IMR-90 (cell line): ENCODE data around the gene LMX1A. TPM values are rescaled to one million over a fixed set of nuclear protein-coding genes. Genes with fewer than 3 reads are reported as not detected.

Experiments used
- ATAC-seq: fragments of 200-7000 bp; cut with Tn5 transposase; 2 replicates; pipeline ENCODE4 v1.9.1; 2020; ENCODE audit warnings: low read depth, mild to moderate bottlenecking, moderate library complexity
- BruUV-seq: library from RNA; stranded (reverse); fragments of 400-500 nt; replicated peaks from 2 replicates; lab custom pipeline; 2021; lab: Mats Ljungman, UMichigan
- CTCF ChIA-PET: fragments of 300-600 bp; formaldehyde crosslinking; extraction: SDS; loops from one replicate; lab custom pipeline; 2021; ENCODE audit warnings: antibody characterized with exemption; lab: Yijun Ruan, JAX
- POLR2A ChIA-PET: fragments of 300-600 bp; sonication (Branson Sonifier 250); formaldehyde crosslinking; loops from one replicate; lab custom pipeline; 2022; ENCODE audit warnings: antibody characterized with exemption; ENCODE audit not compliant: unreplicated experiment; lab: Charles Lee
- DNase-seq: peaks from one replicate; pipeline ENCODE4 v3.0.0; 2013
- H2AFZ ChIP-seq: replicated peaks from 2 replicates; pipeline ENCODE3; 2013; ENCODE audit warnings: low read length, mild to moderate bottlenecking; ENCODE audit not compliant: poor library complexity
- H2AK5ac ChIP-seq: 2 replicates; pipeline ENCODE4 v1.6.1; 2013; ENCODE audit warnings: low read depth, low read length, inconsistent platforms
- H2AK9ac ChIP-seq: replicated peaks from 2 replicates; pipeline ENCODE3; 2013; ENCODE audit warnings: mild to moderate bottlenecking, low read depth, low read length, moderate library complexity; ENCODE audit not compliant: poor library complexity
- H2BK120ac ChIP-seq: 2 replicates; pipeline ENCODE4 v1.6.1; 2013; ENCODE audit warnings: low read depth, low read length, inconsistent platforms
- H2BK15ac ChIP-seq: 3 replicates; pipeline ENCODE4 v1.6.1; 2013; ENCODE audit warnings: low read depth, low read length, inconsistent platforms
- H2BK20ac ChIP-seq: 2 replicates; pipeline ENCODE4 v1.6.1; 2013; ENCODE audit warnings: low read depth, mild to moderate bottlenecking, inconsistent platforms, low read length, moderate library complexity
- H2BK5ac ChIP-seq: 2 replicates; pipeline ENCODE4 v1.6.1; 2013; ENCODE audit warnings: mild to moderate bottlenecking, low read depth, low read length, inconsistent platforms; ENCODE audit not compliant: poor library complexity, severe bottlenecking
- H3K14ac ChIP-seq: replicated peaks from 2 replicates; pipeline ENCODE4 v1.6.1; 2013; ENCODE audit warnings: low read depth, low read length, inconsistent platforms
- H3K18ac ChIP-seq: 2 replicates; pipeline ENCODE4 v1.6.1; 2013; ENCODE audit warnings: low read depth, low read length, control low read depth
- H3K23ac ChIP-seq: 2 replicates; pipeline ENCODE4 v1.6.1; 2013; ENCODE audit warnings: low read depth, low read length, inconsistent platforms
- H3K27ac ChIP-seq: 2 replicates; pipeline ENCODE4 v1.5.1; 2013; ENCODE audit warnings: mild to moderate bottlenecking, control low read depth, low read length; ENCODE audit not compliant: insufficient read depth
- H3K27me3 ChIP-seq: 2 replicates; pipeline ENCODE4 v1.6.1; 2013; ENCODE audit warnings: low read length; ENCODE audit not compliant: control insufficient read depth, insufficient read depth
- H3K36me3 ChIP-seq: 2 replicates; pipeline ENCODE4 v1.6.1; 2013; ENCODE audit warnings: low read length, mixed read lengths; ENCODE audit not compliant: control insufficient read depth, insufficient read depth
- H3K4ac ChIP-seq: 2 replicates; pipeline ENCODE4 v1.6.1; 2013; ENCODE audit warnings: low read depth, low read length, inconsistent platforms
- H3K4me1 ChIP-seq: 2 replicates; pipeline ENCODE4 v1.6.1; 2013; ENCODE audit warnings: low read length, mixed read lengths; ENCODE audit not compliant: control insufficient read depth, insufficient read depth
- H3K4me2 ChIP-seq: 2 replicates; pipeline ENCODE4 v1.6.1; 2013; ENCODE audit warnings: low read depth, mild to moderate bottlenecking, control low read depth, low read length, moderate library complexity
- H3K4me3 ChIP-seq: 2 replicates; pipeline ENCODE4 v1.5.1; 2013; ENCODE audit warnings: low read depth, mild to moderate bottlenecking, control low read depth, low read length, moderate library complexity; ENCODE audit not compliant: insufficient read depth
- H3K56ac ChIP-seq: 2 replicates; pipeline ENCODE4 v1.6.1; 2013; ENCODE audit warnings: low read length, inconsistent platforms; ENCODE audit not compliant: insufficient read depth; ENCODE audit errors: extremely low read depth
- H3K79me1 ChIP-seq, 2 experiments: 2 replicates each; pipeline ENCODE4 v1.6.1; 2013; ENCODE audit warnings: low read length in 2 of 2, inconsistent platforms in 1 of 2, low read depth in 1 of 2
- H3K9ac ChIP-seq: 2 replicates; pipeline ENCODE4 v1.6.1; 2013; ENCODE audit warnings: low read depth, low read length, control low read depth
- H3K9me1 ChIP-seq: 2 replicates; pipeline ENCODE4 v1.6.1; 2013; ENCODE audit warnings: low read length, inconsistent platforms; ENCODE audit not compliant: insufficient read depth
- H3K9me3 ChIP-seq: 2 replicates; pipeline ENCODE4 v1.6.1; 2013; ENCODE audit warnings: low read length; ENCODE audit not compliant: control insufficient read depth, insufficient read depth
- H4K20me1 ChIP-seq: 2 replicates; pipeline ENCODE4 v1.6.1; 2013; ENCODE audit warnings: low read length, inconsistent platforms; ENCODE audit not compliant: insufficient read depth
- H4K5ac ChIP-seq: 2 replicates; pipeline ENCODE4 v1.6.1; 2013; ENCODE audit warnings: mild to moderate bottlenecking, low read depth, low read length, control low read depth
- H4K8ac ChIP-seq, 2 experiments: 2 replicates each; pipeline ENCODE4 v1.6.1; 2013; ENCODE audit warnings: low read depth in 2 of 2, low read length in 2 of 2, control low read depth in 1 of 2, inconsistent platforms in 1 of 2
- H4K91ac ChIP-seq: 2 replicates; pipeline ENCODE4 v1.6.1; 2013; ENCODE audit warnings: low read depth, low read length, inconsistent platforms; ENCODE audit not compliant: insufficient read depth
- BHLHE40 ChIP-seq: fragments of 150-350 bp; IDR thresholded peaks from 2 replicates; pipeline ENCODE4 v1.6.1; 2016; ENCODE audit warnings: mild to moderate bottlenecking, low read depth, low read length
- CHD1 ChIP-seq: IDR thresholded peaks from 2 replicates; pipeline ENCODE4 v1.6.1; 2012; ENCODE audit warnings: low read depth, low read length, improper control_type of control experiment
- MXI1 ChIP-seq: IDR thresholded peaks from 2 replicates; pipeline ENCODE4 v1.6.1; 2012; ENCODE audit warnings: low read depth, mild to moderate bottlenecking, low read length, moderate library complexity, borderline replicate concordance
- NFE2L2 ChIP-seq: fragments of 150-350 bp; IDR thresholded peaks from 2 replicates; pipeline ENCODE4 v1.6.1; 2016; ENCODE audit warnings: low read depth, mild to moderate bottlenecking, low read length
- RAD21 ChIP-seq: IDR thresholded peaks from 2 replicates; pipeline ENCODE4 v1.6.1; 2012; ENCODE audit warnings: low read length, improper control_type of control experiment
- RCOR1 ChIP-seq: IDR thresholded peaks from 2 replicates; pipeline ENCODE4 v1.6.1; 2012; ENCODE audit warnings: mild to moderate bottlenecking, low read length, improper control_type of control experiment; ENCODE audit not compliant: insufficient replicate concordance
- RFX5 ChIP-seq: IDR thresholded peaks from 2 replicates; pipeline ENCODE4 v1.8.0; 2012; ENCODE audit warnings: low read depth, mild to moderate bottlenecking, low read length, moderate library complexity
- SMC3 ChIP-seq: fragments of 150-350 bp; IDR thresholded peaks from 2 replicates; pipeline ENCODE4 v1.6.1; 2016; ENCODE audit warnings: low read depth, mild to moderate bottlenecking, antibody characterized with exemption, low read length, moderate library complexity
- WGBS, 2 experiments: methylation state at CpG; one replicate each; pipeline versions ENCODE4 v1.1.5 to v1.1.7; 2013; ENCODE audit warnings: missing lambda C conversion rate in 2 of 2; ENCODE audit not compliant: insufficient read length in 1 of 2; ENCODE audit errors: extremely low coverage in 2 of 2; 5-methylcytosine and 5-hydroxymethylcytosine counted together
- dilution Hi-C: fragments of 300-500 bp; cut with HindIII; formaldehyde crosslinking; loops from one replicate; pipeline ENCODE4 v1.14.3; 2018; ENCODE audit warnings: low sequenced_read_pairs; ENCODE audit not compliant: unreplicated experiment
- in situ Hi-C: fragments of 300-500 bp; cut with MboI; formaldehyde crosslinking; loops from 3 replicates; pipeline ENCODE4 v1.14.3; 2019; ENCODE audit warnings: low sequenced_read_pairs, inconsistent platforms, mixed read lengths
- intact Hi-C: fragments of 100-400 bp; cut with micrococcal nuclease; formaldehyde crosslinking; loops from 2 replicates; pipeline ENCODE4 v1.10.0; 2022
- polyA plus RNA-seq, 3 experiments: library from polyadenylated mRNA; depleted of rRNA; stranded (reverse); fragments of >200 nt; gene quantifications; 2 replicates each; pipeline ENCODE4 v1.2.3, GENCODE V29; 2012; ENCODE audit warnings: low replicate concordance in 1 of 3
- total RNA-seq: library from RNA; depleted of rRNA; stranded (reverse); fragments of >200 nt; gene quantifications from 2 replicates; pipeline ENCODE4 v1.2.3, GENCODE V29; 2012
- TF ChIP-seq, protein P1 (sequence below): conservative IDR thresholded peaks from 2 replicates; pipeline ENCODE4 v1.5.1; 2012; ENCODE audit warnings: mild to moderate bottlenecking, low read depth, low read length, improper control_type of control experiment
- TF ChIP-seq, protein P2 (sequence below): fragments of 150-350 bp; IDR thresholded peaks from 2 replicates; pipeline ENCODE4 v1.6.1; 2017; ENCODE audit warnings: mild to moderate bottlenecking, antibody characterized with exemption, low read length, low read depth
- TF ChIP-seq, protein P3 (sequence below): fragments of 150-350 bp; IDR thresholded peaks from 2 replicates; pipeline ENCODE4 v1.6.1; 2016; ENCODE audit warnings: low read depth, mild to moderate bottlenecking, low read length, moderate library complexity, borderline replicate concordance

The LMX1A gene
- total and polyA plus RNA-seq, 2 of the 4 experiments (the other 2 are of a cell fraction): not detected

DNA sequence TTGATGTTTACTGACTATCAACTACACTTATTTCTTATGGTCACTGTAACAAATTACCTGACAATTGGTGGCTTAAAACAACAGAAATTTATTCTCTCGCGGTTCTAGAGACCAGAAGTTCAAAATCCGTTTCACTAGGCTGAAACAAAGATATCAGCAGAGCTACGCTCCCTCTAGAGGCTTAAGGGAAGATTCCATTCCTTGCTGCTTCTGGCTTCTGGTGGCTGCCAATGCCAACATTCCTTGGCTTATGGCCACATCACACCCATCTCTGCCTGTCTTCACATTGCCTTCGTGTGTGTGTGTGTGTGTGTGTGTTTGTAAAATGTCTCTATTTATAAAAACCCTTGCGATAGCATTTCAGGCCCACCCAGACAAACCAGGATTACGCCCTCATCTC, 66.4 kb downstream of the LMX1A start:
- Histone ChIP-seq H2AFZ (no peak overlapping the region), H3K9me3 (no peaks in the 10 kb centered on the region), H3K4me2 (no peak overlapping the region), H3K9me1 (no peaks in the 10 kb centered on the region), H3K56ac (no peak overlapping the region), H4K8ac (no peak overlapping the region), H3K4ac (no peak overlapping the region), H2BK5ac (no peak overlapping the region), H3K4me1 (no peaks in the 10 kb centered on the region), H4K91ac (no peak overlapping the region), H2AK9ac (no peak overlapping the region), H3K27ac (no peak overlapping the region), H2BK20ac (no peak overlapping the region), H4K20me1 (no peaks in the 10 kb centered on the region), H4K5ac (no peak overlapping the region), H3K27me3 (no peaks in the 10 kb centered on the region), H3K14ac (no peak overlapping the region), H2AK5ac (no peak overlapping the region), H2BK120ac (no peak overlapping the region), H3K23ac (no peak overlapping the region), H3K18ac (no peak overlapping the region), H2BK15ac (no peak overlapping the region), H3K9ac (no peak overlapping the region), H3K79me1 (no peaks in the 10 kb centered on the region), H3K4me3 (no peak overlapping the region), H3K36me3 (no peaks in the 10 kb centered on the region)
- intact Hi-C loops: no loop called here
- in situ Hi-C loops: no loop called here
- POLR2A ChIA-PET: no interaction called here
- DNase-seq: no peak
- ATAC-seq: no peak
- dilution Hi-C loops: no loop called here
- TF ChIP-seq NFE2L2: no peak
- TF ChIP-seq, protein P1, sequence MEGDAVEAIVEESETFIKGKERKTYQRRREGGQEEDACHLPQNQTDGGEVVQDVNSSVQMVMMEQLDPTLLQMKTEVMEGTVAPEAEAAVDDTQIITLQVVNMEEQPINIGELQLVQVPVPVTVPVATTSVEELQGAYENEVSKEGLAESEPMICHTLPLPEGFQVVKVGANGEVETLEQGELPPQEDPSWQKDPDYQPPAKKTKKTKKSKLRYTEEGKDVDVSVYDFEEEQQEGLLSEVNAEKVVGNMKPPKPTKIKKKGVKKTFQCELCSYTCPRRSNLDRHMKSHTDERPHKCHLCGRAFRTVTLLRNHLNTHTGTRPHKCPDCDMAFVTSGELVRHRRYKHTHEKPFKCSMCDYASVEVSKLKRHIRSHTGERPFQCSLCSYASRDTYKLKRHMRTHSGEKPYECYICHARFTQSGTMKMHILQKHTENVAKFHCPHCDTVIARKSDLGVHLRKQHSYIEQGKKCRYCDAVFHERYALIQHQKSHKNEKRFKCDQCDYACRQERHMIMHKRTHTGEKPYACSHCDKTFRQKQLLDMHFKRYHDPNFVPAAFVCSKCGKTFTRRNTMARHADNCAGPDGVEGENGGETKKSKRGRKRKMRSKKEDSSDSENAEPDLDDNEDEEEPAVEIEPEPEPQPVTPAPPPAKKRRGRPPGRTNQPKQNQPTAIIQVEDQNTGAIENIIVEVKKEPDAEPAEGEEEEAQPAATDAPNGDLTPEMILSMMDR: no peak
- TF ChIP-seq RAD21: no peak
- no peak for TF ChIP-seq CHD1
- TF ChIP-seq RCOR1: no peak
- TF ChIP-seq, protein P2, sequence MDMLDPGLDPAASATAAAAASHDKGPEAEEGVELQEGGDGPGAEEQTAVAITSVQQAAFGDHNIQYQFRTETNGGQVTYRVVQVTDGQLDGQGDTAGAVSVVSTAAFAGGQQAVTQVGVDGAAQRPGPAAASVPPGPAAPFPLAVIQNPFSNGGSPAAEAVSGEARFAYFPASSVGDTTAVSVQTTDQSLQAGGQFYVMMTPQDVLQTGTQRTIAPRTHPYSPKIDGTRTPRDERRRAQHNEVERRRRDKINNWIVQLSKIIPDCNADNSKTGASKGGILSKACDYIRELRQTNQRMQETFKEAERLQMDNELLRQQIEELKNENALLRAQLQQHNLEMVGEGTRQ: no peak
- TF ChIP-seq RFX5: no peak
- TF ChIP-seq, protein P3, sequence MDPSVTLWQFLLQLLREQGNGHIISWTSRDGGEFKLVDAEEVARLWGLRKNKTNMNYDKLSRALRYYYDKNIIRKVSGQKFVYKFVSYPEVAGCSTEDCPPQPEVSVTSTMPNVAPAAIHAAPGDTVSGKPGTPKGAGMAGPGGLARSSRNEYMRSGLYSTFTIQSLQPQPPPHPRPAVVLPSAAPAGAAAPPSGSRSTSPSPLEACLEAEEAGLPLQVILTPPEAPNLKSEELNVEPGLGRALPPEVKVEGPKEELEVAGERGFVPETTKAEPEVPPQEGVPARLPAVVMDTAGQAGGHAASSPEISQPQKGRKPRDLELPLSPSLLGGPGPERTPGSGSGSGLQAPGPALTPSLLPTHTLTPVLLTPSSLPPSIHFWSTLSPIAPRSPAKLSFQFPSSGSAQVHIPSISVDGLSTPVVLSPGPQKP: no peak
- TF ChIP-seq BHLHE40: no peak
- TF ChIP-seq SMC3: no peak
- no peak for TF ChIP-seq MXI1
- 100% methylated on average over 1 of the region's 7 CpGs; no CpG with 5 or more reads in 1 of the 2 experiments for WGBS, 2 experiments
- CTCF ChIA-PET: no interaction called here
- no TSS peak for BruUV-seq
